MM.1S (cell line): ENCODE data around the gene HMGB1.

ENCODE experiments used
- CTCF ChIP-seq: fragments of 300-600 bp; sonication (generic); IDR thresholded peaks from 2 replicates; pipeline ENCODE4 v1.5.1; 2016; ENCODE audit warnings: antibody characterized with exemption, low read length, mixed read lengths
- EZH2 ChIP-seq: fragments of 300-600 bp; sonication (generic); optimal IDR thresholded peaks from 2 replicates; pipeline ENCODE3; 2017; ENCODE audit warnings: low read depth, mild to moderate bottlenecking, antibody characterized with exemption, low read length, mixed read lengths
- EZH2phosphoT487 ChIP-seq: fragments of 300-600 bp; sonication (generic); IDR thresholded peaks from 2 replicates; pipeline ENCODE4 v1.6.1; 2018; ENCODE audit warnings: antibody characterized with exemption, low read length

GRCh38 chr13:30429721-30430694, 35.7 kb downstream of the HMGB1 start:
- no peak for TF ChIP-seq CTCF
- no peak for TF ChIP-seq EZH2
- no peak for TF ChIP-seq EZH2phosphoT487
